HepG2 (cell line): ENCODE results near the gene PSKH1. TPM values are rescaled to one million over a fixed set of nuclear protein-coding genes. Genes with fewer than 3 reads are reported as not detected.
A peak's percentile ranks its signal among the peaks of the same experiment; 100 is the strongest.

Experiments used
- AKAP8 ChIP-seq: sonication (generic); formaldehyde crosslinking; IDR thresholded peaks from 2 replicates; pipeline ENCODE4 v1.5.1; 2020; ENCODE audit warnings: mild to moderate bottlenecking, missing genetic modification reagents
- EED ChIP-seq: sonication (generic); formaldehyde crosslinking; IDR thresholded peaks from 2 replicates; pipeline ENCODE4 v1.5.0; 2020; ENCODE audit warnings: mild to moderate bottlenecking, missing genetic modification reagents
- HDAC2 ChIP-seq: sonication (generic); formaldehyde crosslinking; IDR thresholded peaks from 2 replicates; pipeline ENCODE4 v1.4.0; 2020; ENCODE audit warnings: missing genetic modification reagents
- HNF1A ChIP-seq, 2 experiments: sonication (generic) in 1 of 2; formaldehyde crosslinking in 1 of 2; IDR thresholded peaks; 2 replicates each; pipeline versions ENCODE4 v1.4.0 to v1.6.1; 2016 to 2020; ENCODE audit warnings: borderline replicate concordance in 1 of 2, low read depth in 1 of 2, mild to moderate bottlenecking in 1 of 2, missing genetic modification reagents in 1 of 2
- KDM5B ChIP-seq: sonication (generic); formaldehyde crosslinking; IDR thresholded peaks from 2 replicates; pipeline ENCODE4 v1.4.0; 2020; ENCODE audit warnings: missing genetic modification reagents, mild to moderate bottlenecking, borderline replicate concordance
- KLF9 ChIP-seq: IDR thresholded peaks from 2 replicates; pipeline ENCODE4 v1.6.1; 2016; ENCODE audit warnings: low read depth
- MXD4 ChIP-seq: IDR thresholded peaks from 2 replicates; pipeline ENCODE4 v1.6.1; 2016; ENCODE audit warnings: mild to moderate bottlenecking, missing biosample characterization, missing genetic modification reagents
- NR1H2 ChIP-seq: sonication (generic); formaldehyde crosslinking; IDR thresholded peaks from 2 replicates; pipeline ENCODE4 v1.8.1; 2022; ENCODE audit warnings: low read depth, missing genetic modification reagents, borderline replicate concordance
- PAXIP1 ChIP-seq: sonication (generic); formaldehyde crosslinking; conservative IDR thresholded peaks from 2 replicates; pipeline ENCODE4 v1.4.0; 2020; ENCODE audit warnings: mild to moderate bottlenecking, missing genetic modification reagents, moderate library complexity
- RERE ChIP-seq: IDR thresholded peaks from 2 replicates; pipeline ENCODE4 v1.6.1; 2016; ENCODE audit warnings: low read depth, missing genetic modification reagents, missing compliant biosample characterization
- WIZ ChIP-seq: sonication (generic); formaldehyde crosslinking; IDR thresholded peaks from 2 replicates; pipeline ENCODE4 v1.5.1; 2020; ENCODE audit warnings: mild to moderate bottlenecking, missing genetic modification reagents
- ZNF619 ChIP-seq: sonication (generic); formaldehyde crosslinking; IDR thresholded peaks from 2 replicates; pipeline ENCODE4 v1.4.0; 2020; ENCODE audit warnings: mild to moderate bottlenecking, missing genetic modification reagents
- ZNF703 ChIP-seq: sonication (generic); formaldehyde crosslinking; IDR thresholded peaks from 2 replicates; pipeline ENCODE4 v1.5.1; 2020; ENCODE audit warnings: missing genetic modification reagents, mild to moderate bottlenecking, moderate library complexity, borderline replicate concordance
- ZNF850 ChIP-seq: sonication (generic); formaldehyde crosslinking; conservative IDR thresholded peaks from 2 replicates; pipeline ENCODE4 v1.9.0; 2021; ENCODE audit warnings: mild to moderate bottlenecking, missing genetic modification reagents
- polyA plus RNA-seq, 8 experiments: library from polyadenylated mRNA; depleted of rRNA in 3 of 8; stranded (reverse) in 7 of 8; unstranded in 1 of 8; fragments of >200 nt; fragmentation: Illumina TruSeq in 4 of 8; extraction: Trizol in 4 of 8; gene quantifications; 2 replicates each; pipeline versions ENCODE4 v1.2.1 to v1.2.3, GENCODE V29; 2011 to 2016; ENCODE audit warnings: low read depth in 4 of 8, missing spikeins in 1 of 8, mixed read lengths in 1 of 8; ENCODE audit not compliant: insufficient read depth in 1 of 8
- total RNA-seq, 5 experiments: library from RNA; depleted of rRNA; stranded (reverse); fragments of >200 nt; fragmentation: Illumina TruSeq; extraction: Trizol; gene quantifications; 2 replicates each; pipeline ENCODE4 v1.2.3, GENCODE V29; 2016; ENCODE audit warnings: low read depth in 1 of 5

The PSKH1 gene
- total and polyA plus RNA-seq, 2 of the 13 experiments (the other 11 are each of a cell fraction or from before 2014, with no cell fraction given), result 8.4 to 19.1 TPM

- TF ChIP-seq PAXIP1 (CRISPR knock-in tag) (peak; percentile 67), NR1H2 (peak; percentile 88; the same call in 1 of the 2 replicates), WIZ (CRISPR knock-in tag) (no peak), ZNF850 (no peak), KDM5B (CRISPR knock-in tag) (peak; percentile 81; the same call in 1 of the 2 replicates), HDAC2 (CRISPR knock-in tag) (0 out of 2 replicates have a peak, but pooled peaks have one; percentile 47), EED (CRISPR knock-in tag) (no peak), AKAP8 (CRISPR knock-in tag) (peak; percentile 98), RERE (CRISPR knock-in tag) (peak; percentile 16; the same call in 1 of the 2 replicates), ZNF703 (CRISPR knock-in tag) (no peak), ZNF619 (CRISPR knock-in tag) (no peak; the same call in 1 of the 2 replicates), HNF1A (IDR thresholded peaks at IDR 0.05; ENCODE audit: low read depth) (no peak), HNF1A (CRISPR knock-in tag; IDR thresholded peaks at IDR 0.05; ENCODE audit: borderline replicate concordance) (peak; percentile 81; the same call in 1 of the 2 replicates), MXD4 (CRISPR knock-in tag) (peak; percentile 100), KLF9 (CRISPR knock-in tag) (peak; percentile 92)
Measured at GRCh38 chr16:67935402-67936123, 42.5 kb downstream of the PSKH1 start (continued).
